ENCODE results near the gene PTBP3.
A peak's percentile ranks its signal among the peaks of the same experiment; 100 is the strongest.
"Not testable (repeated sequence)": the region's sequence is repeated elsewhere in the genome, so short reads cannot be mapped to it uniquely, and the experiment has no call there.

The PTBP3 gene, protein sequence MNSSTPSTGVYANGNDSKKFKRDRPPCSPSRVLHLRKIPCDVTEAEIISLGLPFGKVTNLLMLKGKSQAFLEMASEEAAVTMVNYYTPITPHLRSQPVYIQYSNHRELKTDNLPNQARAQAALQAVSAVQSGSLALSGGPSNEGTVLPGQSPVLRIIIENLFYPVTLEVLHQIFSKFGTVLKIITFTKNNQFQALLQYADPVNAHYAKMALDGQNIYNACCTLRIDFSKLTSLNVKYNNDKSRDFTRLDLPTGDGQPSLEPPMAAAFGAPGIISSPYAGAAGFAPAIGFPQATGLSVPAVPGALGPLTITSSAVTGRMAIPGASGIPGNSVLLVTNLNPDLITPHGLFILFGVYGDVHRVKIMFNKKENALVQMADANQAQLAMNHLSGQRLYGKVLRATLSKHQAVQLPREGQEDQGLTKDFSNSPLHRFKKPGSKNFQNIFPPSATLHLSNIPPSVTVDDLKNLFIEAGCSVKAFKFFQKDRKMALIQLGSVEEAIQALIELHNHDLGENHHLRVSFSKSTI

DNA sequence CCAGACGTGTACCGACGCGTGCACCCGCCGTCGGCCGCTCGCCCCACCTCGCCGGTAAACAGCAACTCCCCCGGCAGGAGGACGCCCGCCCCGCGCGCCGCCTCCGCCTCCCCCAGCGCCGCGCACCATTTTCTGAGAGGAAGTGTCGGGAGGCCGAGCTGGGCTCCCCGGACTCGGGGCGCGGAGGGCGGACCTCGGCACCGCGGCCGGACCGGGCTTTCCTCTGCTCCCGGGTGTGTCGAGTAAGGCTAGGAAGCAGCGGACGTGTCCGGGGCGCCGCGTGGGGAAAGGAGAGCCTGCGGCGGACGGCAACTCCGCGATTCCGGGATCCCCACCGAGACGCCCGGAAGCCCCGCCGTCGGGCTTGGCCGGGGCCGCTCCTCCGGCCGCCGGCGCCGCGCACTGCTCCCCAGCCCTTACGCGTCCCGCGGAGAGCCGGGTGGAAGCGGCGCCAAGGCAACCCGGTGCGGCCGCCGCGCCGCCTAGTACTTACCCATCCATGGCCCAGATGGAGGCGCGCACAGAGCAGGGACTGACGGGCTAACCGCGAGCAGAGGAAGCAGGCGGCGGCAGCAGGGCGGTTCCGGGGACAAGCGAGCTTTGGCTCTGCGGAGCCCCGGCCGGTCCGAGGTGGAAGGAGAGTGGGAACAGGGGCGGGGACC, at the start of gene PTBP3:
TSS of gene PTBP3 (minus strand) at position 643 of the 662 bp plus-strand sequence. CDS start 35,754 bp downstream, outside the sequence.
- Mint-ChIP-seq H3K27me3 (no peaks in the 10 kb centered on the region), H3K4me1 (peaks cover 41% of the 10 kb centered on the region), H3K4me3 (peak within 1 kb of the TSS; percentile 94 to 96), H3K9me3 (no peaks in the 10 kb centered on the region), H3K27ac (peak within 1 kb of the TSS; percentile 96 to 98)
- DNase-seq (peak; percentile 80 to 91), ATAC-seq (peak; percentile 84)

DNA sequence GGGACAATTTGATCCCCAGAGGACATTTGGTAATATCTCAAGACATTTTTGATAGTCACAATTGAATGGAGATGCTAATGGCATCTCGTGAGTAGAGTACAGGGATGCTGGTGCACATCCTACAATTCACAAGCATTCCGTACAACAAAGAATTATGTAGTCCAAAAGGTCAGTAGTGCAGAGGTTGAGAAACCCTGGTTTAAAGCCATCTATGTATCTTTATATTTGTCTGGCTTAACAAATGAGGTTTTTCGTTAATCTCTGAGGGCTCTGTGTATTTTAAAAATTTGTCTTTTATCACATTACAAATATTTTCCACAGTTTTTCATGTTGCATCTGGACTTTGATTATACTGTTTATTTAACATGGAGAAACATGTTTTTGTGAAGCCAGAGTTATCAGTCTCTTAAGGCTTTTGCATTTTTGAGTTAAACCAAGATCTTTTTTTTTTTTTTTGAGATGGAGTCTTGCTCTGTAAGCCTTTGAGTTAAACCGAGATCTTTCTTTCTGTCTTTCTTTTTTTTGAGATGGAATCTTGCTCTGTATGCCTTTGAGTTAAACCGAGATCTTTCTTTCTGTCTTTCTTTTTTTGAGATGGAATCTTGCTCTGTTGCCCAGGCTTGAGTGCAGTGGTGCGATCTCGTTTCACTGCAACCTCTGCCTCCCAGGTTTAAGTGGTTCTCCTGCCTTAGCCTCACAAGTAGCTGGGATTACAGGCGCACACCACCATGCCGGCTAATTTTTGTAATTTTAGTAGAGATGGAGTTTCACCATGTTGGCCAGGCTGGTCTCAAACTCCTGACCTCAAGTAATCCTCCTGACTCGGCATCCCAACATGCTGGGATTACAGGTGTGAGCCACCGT, 49.3 kb upstream of the PTBP3 start:
- Mint-ChIP-seq H3K4me1 (peaks cover 43% of the 10 kb centered on the region), H3K4me3 (no peak overlapping the region)

DNA sequence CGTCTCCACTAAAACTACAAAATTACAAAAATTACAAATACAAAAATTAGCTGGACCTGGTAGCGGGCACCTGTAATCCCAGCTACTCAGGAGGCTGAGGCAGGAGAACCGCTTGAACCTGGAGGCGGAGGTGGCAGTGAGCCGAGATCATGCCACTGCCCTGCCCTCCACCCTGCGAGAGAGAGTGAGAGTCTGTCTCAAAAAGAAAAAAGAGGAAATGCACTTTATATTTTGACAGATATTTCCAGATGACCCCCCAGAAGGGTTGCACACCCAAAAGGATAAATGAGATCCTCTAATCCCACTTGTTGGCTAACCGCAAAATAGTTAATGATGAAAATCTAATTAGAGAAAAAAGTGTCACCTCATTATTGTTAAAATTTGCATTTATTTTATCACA, 48.6 kb upstream of the PTBP3 start:
- Mint-ChIP-seq H3K4me3 (no peak overlapping the region), H3K27me3 (no peaks in the 10 kb centered on the region), H3K9me3 (no peaks in the 10 kb centered on the region), H3K27ac (no peak overlapping the region), H3K4me1 (peaks cover 43% of the 10 kb centered on the region)
- ATAC-seq (no peak), DNase-seq (no peak)

More for the DNA sequence above, 49.3 kb upstream of the PTBP3 start:
- no peak for ATAC-seq
- DNase-seq, result no peak
- H3K27me3 Mint-ChIP-seq, result no peaks in the 10 kb centered on the region
- no peak overlapping the region for H3K27ac Mint-ChIP-seq
- no peaks in the 10 kb centered on the region for H3K9me3 Mint-ChIP-seq

DNA sequence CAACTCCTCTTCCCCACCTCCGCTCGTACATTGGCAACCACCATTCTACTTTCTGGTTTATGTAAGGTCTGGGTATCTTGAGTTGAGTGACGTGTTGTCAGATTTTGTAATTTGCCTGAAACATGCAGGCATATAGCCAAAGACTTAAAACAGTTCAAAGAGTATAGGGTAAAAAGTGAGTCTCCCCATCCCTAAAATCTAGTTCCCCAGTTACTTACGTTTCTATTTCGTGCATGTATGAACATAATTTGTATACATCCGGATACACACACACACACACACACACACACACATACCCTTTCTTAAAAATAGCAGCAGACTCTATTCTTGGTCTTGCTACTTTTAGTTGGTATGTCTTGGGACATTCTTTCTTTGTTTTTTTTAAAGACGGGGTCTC, 47.4 kb upstream of the PTBP3 start:
- Mint-ChIP-seq H3K27ac (peak overlapping the region; percentile 96 to 99), H3K27me3 (no peaks in the 10 kb centered on the region), H3K9me3 (no peaks in the 10 kb centered on the region), H3K4me1 (peaks cover 39% of the 10 kb centered on the region), H3K4me3 (peak overlapping the region; percentile 97 to 100)
- peak in 1 of 2 donors; percentile 13 for DNase-seq
- no peak for ATAC-seq

DNA sequence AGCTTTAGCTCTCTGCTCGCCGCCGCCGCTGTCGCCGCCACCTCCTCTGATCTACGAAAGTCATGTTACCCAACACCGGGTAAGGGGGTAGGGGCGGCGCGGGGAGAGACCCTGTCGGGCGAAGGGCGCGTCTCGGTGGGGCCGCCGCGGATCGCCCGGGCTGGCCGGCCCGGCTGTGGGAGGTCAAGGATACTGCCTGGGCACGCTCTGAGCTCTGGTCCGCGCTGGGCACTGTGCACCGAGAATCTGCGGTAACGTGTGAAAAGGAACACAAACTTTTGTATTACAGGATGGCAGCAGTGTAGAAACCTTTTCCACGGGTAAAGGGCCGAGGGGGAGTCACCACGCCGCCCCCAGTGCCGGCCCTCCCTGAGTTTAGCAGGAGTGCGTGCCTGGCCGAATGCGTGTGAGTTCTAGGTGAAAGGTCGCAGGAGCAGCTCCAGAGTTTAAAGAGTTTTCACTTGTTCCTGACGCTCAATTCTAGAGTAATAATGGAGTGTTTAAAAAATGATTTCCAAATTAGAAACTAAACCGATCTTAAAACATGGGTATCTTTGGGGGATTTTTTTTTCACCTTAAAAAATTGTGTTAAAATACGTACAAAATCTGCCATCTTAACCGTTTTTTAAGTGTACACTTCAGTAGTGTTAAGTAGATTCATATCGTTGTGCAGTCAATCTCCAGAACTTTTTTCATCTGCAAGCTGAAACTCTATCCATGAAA, 46.8 kb upstream of the PTBP3 start, which contains the start of gene HSDL2:
TSS of gene HSDL2 (plus strand) at position 7 of the 723 bp plus-strand sequence. CDS start at position 63, 56 bp downstream.
- Mint-ChIP-seq H3K27ac (peak within 1 kb of the TSS; percentile 98 to 99), H3K27me3 (no peaks in the 10 kb centered on the region), H3K4me3 (peak within 1 kb of the TSS; percentile 97 to 100), H3K4me1 (peaks cover 41% of the 10 kb centered on the region), H3K9me3 (peaks cover 0 to 2% of the 10 kb centered on the region in 2 donors)
- ATAC-seq, result peak; percentile 46
- no peak for DNase-seq

DNA sequence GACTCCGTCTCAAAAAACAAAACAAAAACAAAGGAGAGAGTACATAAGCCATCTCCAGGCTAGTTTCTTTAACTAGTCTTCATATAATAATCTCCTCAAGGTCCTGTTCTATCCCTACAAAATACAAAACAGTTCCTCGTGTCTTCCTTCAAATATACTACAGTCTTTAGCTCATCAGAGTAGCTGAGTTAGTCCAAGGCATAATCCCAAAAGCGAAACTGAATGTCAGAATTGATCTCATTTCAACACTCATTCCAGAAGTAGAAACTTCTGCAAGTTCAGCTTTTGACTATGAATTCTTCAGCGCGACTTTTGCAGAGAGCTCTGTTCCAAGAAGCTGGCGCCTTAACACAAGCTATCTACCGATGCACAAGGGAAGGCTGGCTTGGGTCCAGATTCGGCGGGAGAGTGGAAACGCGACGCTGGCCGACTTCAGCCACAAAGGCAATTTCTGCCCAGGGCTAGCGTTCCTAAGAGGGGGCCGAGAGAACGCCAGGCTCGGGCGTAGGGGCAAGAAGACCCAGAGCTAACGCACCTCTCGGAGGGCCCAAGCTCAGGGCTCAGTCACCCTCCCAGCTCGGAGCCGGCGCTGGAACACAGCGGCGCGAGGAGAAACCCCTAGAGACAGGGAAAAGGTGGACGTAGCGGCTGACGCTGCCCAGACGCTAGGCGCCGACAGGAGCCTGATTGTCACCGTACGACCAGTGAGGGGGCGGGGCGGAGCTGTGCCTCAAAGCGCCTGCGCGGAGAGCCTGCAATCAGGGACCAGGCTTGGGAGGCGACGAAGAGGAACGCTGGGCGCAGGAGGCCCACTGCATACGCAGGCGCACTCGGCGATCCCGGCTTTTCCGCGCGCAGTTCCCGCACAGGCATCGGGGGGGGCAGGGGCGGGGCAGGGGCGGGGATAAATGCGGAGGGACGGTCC, 46.0 kb upstream of the PTBP3 start:
- Mint-ChIP-seq H3K4me1 (peaks cover 44% of the 10 kb centered on the region), H3K27me3 (no peaks in the 10 kb centered on the region), H3K4me3 (peak overlapping the region; percentile 97 to 100), H3K9me3 (peaks cover 0 to 7% of the 10 kb centered on the region in 2 donors), H3K27ac (peak overlapping the region; percentile 98 to 99)
- ATAC-seq (peak; percentile 94), DNase-seq (peak; percentile 95 to 97)

DNA sequence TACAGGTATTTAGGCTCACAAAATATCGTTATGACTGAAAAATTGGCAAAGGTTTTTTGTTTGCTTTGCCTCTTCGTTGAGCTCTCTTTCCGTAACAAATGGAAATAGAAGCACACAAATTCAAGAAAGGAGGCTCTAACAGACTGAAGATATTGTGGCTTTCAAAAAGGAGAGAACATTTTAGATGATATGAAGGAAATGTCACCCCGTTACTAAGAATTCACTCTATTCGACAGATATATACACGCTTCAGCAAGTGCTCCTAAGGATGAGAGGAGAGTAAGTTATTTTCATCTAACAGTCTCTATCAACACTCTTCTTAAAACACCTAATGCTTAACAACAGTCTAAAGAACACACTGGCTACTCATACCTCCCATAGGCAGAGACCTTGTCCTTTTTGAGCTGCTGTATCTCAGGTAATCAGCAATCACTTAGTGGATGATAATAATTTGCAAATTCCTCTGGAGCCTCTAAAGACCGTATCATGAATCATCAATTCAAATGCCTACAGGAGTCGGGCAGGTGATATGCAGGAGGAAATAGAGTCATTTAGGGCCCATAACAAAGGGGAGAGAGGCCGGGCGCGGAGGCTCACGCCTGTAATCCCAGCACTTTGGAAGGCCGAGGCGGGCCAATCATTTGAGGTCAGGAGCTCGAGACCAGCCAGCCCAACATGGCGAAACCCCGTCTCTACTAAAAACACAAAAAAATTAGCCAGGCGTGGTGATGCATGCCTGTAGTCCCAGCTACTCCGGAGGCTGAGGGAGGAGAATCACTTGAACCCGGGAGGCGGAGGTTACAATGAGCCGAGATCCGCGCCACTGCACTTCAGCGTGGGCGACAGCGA, 45.1 kb upstream of the PTBP3 start:
- DNase-seq (peak; percentile 26 to 33), ATAC-seq (peak; percentile 2)
- Mint-ChIP-seq H3K9me3 (peaks cover 6 to 13% of the 10 kb centered on the region in 2 donors), H3K4me1 (peaks cover 44% of the 10 kb centered on the region), H3K4me3 (peak overlapping the region; percentile 97 to 100), H3K27ac (peak overlapping the region; percentile 98 to 99), H3K27me3 (no peaks in the 10 kb centered on the region)

DNA sequence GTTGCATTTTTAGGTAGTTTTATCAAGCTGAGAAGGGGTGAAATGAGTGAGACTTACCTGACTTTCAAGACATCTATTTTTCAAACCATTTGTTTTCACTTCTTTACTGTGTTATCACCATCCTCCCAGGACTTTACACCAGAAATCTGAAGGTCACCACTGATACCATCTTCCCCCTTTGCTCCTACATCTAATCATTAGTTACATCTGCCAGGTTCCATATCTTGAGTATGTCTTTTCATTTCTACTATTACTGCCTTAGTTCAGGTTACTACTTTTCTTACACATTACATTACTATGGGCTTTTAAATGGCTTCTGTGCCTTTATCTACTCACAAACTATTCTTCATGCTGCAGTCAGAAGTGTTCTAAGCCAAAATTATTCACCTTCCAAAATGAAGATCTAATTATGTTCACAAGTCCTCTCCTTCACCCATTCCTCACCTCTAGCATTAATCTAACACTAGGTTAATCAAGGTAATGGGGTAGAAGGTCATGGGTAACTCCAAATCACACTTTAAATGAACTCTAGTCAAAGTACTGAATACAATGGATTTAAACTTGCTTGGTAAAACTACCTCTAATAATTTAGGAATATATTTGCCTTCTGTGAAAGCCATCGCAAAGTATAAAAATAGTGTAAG, 44.4 kb upstream of the PTBP3 start:
- no peak for ATAC-seq
- Mint-ChIP-seq H3K4me3 (peak overlapping the region; percentile 48 to 97), H3K27ac (no peak overlapping the region), H3K4me1 (peaks cover 40% of the 10 kb centered on the region), H3K27me3 (no peaks in the 10 kb centered on the region), H3K9me3 (peaks cover 8 to 13% of the 10 kb centered on the region in 2 donors)
- DNase-seq, result no peak

DNA sequence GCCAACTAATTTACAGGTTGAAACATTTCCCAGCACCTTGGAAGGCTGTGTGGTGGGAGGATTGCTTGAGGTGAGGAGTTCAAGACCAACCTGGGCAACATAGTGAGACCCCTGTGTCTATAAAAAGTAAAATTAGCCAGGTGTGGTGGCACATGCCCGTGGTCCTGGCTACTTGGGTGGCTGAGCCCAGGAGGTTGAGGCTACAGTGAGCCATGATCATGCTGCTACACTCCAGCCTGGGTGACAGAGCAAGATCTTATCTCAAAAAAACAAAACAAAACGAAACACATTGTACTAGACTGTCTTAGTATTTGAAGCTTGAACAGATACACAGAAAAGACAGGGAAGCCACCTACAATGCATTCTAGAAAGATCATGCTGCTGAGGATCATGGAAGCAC, 43.7 kb upstream of the PTBP3 start:
- H3K27ac Mint-ChIP-seq, result no peak overlapping the region
- peak overlapping the region; percentile 48 to 97 for H3K4me3 Mint-ChIP-seq
- no peaks in the 10 kb centered on the region for H3K27me3 Mint-ChIP-seq

DNA sequence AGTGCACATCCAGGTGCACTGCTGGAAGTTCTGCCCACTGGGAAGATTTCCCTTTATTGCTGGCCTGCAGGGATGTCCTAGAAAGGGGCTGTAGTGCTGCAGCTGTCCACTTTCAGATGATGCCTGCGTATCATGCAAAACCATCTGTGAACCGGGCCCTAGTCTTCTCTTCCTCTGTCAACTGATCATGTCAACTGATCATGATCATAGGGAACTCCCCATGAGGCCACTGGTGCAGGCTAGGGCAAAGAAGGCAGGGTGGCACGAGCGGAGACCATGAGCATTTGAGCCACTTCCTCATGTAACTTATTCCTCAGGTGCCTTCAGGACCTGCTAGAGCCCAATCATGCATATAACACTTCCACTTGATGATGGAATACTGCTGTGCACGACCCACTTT, 41.9 kb upstream of the PTBP3 start:
- ATAC-seq (no peak), DNase-seq (no peak)
- Mint-ChIP-seq H3K4me1 (peaks cover 25% of the 10 kb centered on the region), H3K4me3 (no peak overlapping the region), H3K27me3 (no peaks in the 10 kb centered on the region), H3K27ac (no peak overlapping the region), H3K9me3 (peaks cover 14 to 20% of the 10 kb centered on the region in 2 donors)

More for the DNA sequence above, 43.7 kb upstream of the PTBP3 start:
- Mint-ChIP-seq H3K4me1 (peaks cover 37% of the 10 kb centered on the region), H3K9me3 (peaks cover 8 to 13% of the 10 kb centered on the region in 2 donors)
- DNase-seq, result no peak
- ATAC-seq, result no peak

DNA sequence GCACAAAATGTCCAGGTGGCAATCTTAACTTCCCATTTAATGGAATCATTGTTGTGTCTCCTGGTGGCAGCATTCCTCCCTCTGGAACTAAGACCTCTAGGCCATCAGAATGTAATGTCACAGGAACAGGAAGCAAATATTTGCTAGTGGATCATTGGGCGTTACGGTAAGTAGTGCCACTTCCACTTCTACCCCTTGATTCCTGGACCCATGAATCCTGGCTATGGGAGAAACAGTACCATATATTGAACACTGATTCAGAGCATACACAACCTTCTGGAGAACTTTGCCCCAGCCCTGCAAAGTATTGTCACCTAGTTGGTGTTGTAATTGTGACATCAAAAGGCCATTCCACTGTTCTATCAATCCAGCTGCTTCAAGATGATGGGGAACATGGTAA, 40.8 kb upstream of the PTBP3 start:
- not testable (repeated sequence) for H3K27ac Mint-ChIP-seq, DNase-seq, ATAC-seq, H3K27me3 Mint-ChIP-seq, H3K4me3 Mint-ChIP-seq
- H3K9me3 Mint-ChIP-seq, result peaks cover 22 to 30% of the 10 kb centered on the region in 2 donors
- peaks cover 25% of the 10 kb centered on the region for H3K4me1 Mint-ChIP-seq

DNA sequence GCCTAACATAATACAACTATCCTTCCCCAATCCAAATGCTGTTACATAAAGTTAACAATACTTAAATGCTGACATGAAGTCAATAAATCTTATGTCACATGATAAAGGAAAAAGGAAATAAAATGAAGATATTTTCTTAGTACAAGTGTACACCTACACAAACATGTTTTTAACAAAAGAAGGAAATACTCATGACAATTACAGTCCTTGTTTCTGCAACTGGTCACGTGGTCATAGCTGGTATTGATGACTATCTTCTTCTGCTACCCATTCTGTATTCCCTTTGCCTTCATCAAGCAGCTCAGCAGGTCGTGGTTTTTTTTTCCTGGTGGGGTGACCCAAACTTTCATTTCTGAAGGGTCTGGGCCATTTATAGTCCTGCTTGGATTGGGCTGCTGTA, 40.2 kb upstream of the PTBP3 start:
- H3K27me3 Mint-ChIP-seq, ATAC-seq, H3K4me3 Mint-ChIP-seq, DNase-seq, H3K27ac Mint-ChIP-seq: not testable (repeated sequence)
- H3K9me3 Mint-ChIP-seq, result peaks cover 23 to 36% of the 10 kb centered on the region in 2 donors
- peaks cover 24% of the 10 kb centered on the region for H3K4me1 Mint-ChIP-seq

All from stimulated activated naive CD8-positive, alpha-beta T cell treated with anti-CD3 and anti-CD28 coated beads, Interleukin-15, amount 100 ng/mL, for 72 hours (primary cell).